Gastroesophageal sphincter (tissue), 3 donors: Measurements from ENCODE around the gene RAET1E.
"Not testable (repeated sequence)": the region's sequence is repeated elsewhere in the genome, so short reads cannot be mapped to it uniquely, and the experiment has no call there.

Experiments used
- CTCF ChIP-seq, 4 experiments: fragments of 200-600 bp in 2 of 4; fragments of 450-650 bp in 2 of 4; sonication (generic) in 1 of 4; IDR thresholded peaks; one replicate each; pipeline ENCODE4 v1.5.1; 2017 to 2019; ENCODE audit warnings: antibody characterized with exemption in 4 of 4, mild to moderate bottlenecking in 2 of 4, moderate library complexity in 2 of 4
- POLR2A ChIP-seq, 2 donors: fragments of 450-650 bp; IDR thresholded peaks; one replicate each; pipeline ENCODE4 v1.6.1; 2017; ENCODE audit warnings: antibody characterized with exemption in 2 of 2, mild to moderate bottlenecking in 2 of 2, moderate library complexity in 1 of 2
- POLR2AphosphoS5 ChIP-seq: sonication (generic); formaldehyde crosslinking; IDR thresholded peaks from one replicate; pipeline ENCODE4 v1.6.1; 2017; ENCODE audit warnings: antibody characterized with exemption

- TF ChIP-seq POLR2AphosphoS5; CTCF (IDR thresholded peaks at IDR 0.05); POLR2A (IDR thresholded peaks at IDR 0.05): not testable (repeated sequence)
Observed at GRCh38 chr6:149891864-149892263, 6.0 kb downstream of the RAET1E start.
